ENCODE measurements around the gene NPY5R.

DNA sequence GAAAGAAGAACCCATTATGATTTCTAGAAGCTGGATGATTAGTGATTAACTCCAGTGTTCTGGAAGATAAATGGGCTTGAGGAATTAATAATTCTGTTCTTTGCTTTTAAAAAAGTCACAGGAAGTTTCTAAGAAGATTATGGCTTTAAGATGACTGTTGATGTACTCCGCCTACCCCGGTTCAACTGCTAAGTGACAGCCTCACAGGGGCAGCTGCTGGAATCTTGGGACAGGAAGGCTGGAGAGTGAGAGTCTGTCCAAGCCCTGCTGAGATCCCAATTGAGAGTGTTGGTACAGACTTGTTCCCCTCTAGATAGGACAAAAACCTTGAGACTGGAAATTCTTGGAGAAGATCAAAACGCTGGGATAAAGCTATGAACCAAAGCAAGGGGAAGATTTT lies 48.6 kb upstream of the NPY5R start:
- TF ChIP-seq CTCF (conservative IDR thresholded peaks at IDR 0.05) (no peak), ZFX (IDR thresholded peaks at IDR 0.05) (no peak)
